HG03066 (cell line): Measurements from ENCODE around the gene AAMP.
"Not testable (repeated sequence)": the region's sequence is repeated elsewhere in the genome, so short reads cannot be mapped to it uniquely, and the experiment has no call there.

Experiments
- ATAC-seq: cut with Tn5 transposase; IDR thresholded peaks from one replicate; pipeline ENCODE4 v1.9.1; 2021; ENCODE audit warnings: low read depth; ENCODE audit not compliant: unreplicated experiment

Gene AAMP, protein sequence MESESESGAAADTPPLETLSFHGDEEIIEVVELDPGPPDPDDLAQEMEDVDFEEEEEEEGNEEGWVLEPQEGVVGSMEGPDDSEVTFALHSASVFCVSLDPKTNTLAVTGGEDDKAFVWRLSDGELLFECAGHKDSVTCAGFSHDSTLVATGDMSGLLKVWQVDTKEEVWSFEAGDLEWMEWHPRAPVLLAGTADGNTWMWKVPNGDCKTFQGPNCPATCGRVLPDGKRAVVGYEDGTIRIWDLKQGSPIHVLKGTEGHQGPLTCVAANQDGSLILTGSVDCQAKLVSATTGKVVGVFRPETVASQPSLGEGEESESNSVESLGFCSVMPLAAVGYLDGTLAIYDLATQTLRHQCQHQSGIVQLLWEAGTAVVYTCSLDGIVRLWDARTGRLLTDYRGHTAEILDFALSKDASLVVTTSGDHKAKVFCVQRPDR

DNA sequence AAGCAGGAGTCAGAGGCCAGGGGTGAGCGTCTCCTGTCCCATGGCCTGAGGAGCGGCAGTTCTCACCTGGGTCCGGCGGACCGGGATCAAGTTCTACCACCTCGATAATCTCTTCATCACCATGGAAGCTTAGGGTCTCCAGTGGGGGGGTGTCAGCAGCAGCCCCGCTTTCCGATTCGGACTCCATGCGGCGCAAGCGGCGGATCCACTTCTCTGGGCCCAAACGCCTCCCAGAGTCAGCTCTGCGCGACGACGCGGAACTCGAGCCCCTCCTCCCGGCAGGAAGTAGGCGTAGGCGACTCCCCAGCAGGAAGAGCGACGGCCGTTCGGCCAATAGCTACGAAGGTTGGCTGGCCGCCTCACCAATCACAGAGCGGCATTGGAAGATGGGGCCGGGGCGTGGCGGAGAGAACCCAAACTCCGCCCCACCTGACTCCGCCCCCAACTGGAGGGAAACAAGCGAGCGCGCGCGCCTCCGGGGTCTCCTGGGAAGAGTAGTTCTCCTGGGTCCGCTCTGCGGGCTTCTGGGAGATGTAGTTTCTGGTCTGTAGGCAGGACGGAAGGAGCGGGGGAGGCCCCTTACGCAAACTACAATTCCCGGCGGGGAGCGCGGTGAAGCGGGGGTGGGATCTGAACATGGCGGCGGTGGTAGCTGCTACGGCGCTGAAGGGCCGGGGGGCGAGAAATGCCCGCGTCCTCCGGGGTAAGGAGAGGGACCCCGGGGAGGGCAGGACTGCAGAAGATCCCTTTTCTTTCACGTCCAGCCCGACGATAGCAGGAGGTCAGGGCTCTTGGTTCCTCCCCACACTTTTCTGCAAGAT is at the start of gene AAMP, which contains the start of gene PNKD:
Gene AAMP (minus strand): TSS at position 238 of the 821 bp plus-strand sequence. CDS start 51 bp downstream, at position 187.
Gene PNKD (plus strand): TSS at position 620 of the 821 bp plus-strand sequence. CDS start 17 bp downstream, at position 637.
- peak; percentile 87 for ATAC-seq

DNA sequence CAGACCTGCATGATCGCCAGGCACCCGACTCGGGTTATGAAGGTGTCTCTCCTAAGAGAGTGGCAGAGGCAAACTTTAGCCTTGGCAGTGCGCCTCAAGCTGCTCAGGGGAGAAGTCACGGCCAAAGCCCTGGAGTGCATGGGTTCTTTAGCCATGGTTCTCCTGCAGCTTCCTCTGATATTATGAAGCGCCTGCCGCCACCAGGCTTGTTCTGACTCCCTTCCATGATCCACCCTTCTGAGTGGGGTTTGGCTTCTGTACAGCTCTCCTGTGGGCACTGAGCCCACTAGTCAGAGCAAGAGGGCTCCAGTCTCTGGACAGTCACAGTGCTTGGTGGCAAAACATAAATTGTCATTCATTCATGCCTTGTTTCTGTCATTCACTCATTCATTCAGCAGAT is 48.3 kb upstream of the AAMP start:
- ATAC-seq: no peak

DNA sequence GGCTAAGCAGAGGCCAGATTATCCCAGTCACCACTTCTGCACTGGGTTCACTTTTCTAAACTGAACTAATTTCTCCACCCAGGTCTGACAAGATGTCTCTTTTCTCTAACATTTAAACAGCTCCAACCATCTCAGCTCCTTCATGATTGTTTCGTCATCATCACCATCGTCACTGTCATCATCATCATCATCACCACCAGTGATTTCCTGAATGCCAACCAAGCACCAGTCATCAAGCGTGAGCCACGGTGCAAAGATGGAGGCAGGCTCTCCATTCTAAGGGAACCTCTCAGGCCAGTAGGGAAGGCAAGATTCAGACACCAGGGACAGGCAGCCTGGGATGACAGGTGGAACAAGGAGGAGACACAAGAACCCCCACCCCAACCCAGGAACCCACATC is 47.9 kb upstream of the AAMP start:
- no peak for ATAC-seq

DNA sequence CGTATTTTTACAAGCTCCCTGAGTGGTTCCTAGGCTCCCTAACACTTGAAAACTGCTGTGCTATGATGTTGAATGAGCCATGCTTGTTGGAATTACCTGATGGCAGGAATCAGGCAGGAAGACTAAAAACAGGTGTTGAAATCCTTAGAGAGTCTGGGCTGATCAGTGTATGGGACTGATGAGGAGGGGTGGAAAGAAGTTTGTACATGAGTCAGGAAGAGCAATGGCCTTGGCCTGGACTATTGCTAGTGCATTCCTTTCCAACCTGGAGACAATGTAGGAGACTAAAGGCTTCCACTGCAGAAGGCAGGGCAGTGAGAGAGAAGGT is 47.3 kb upstream of the AAMP start:
- no peak for ATAC-seq

DNA sequence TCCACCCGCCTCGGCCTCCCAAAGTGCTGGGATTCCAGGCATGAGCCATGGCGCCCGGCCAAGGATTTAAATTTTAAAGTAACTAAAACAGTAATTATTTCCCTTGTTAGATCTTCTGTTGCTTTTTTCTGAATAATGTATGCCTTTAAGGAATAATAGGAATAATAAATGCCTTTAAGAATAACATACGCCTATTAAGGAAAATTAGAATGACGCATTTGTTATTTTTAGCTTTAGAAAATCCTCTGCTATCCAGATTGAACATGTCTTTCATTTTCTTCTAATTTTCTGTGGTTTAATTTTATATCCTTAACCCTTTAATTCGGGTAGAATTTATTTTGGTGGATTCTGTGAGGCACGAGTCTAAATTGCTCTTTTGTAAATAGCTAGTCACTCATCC is 45.5 kb upstream of the AAMP start:
- no peak for ATAC-seq

DNA sequence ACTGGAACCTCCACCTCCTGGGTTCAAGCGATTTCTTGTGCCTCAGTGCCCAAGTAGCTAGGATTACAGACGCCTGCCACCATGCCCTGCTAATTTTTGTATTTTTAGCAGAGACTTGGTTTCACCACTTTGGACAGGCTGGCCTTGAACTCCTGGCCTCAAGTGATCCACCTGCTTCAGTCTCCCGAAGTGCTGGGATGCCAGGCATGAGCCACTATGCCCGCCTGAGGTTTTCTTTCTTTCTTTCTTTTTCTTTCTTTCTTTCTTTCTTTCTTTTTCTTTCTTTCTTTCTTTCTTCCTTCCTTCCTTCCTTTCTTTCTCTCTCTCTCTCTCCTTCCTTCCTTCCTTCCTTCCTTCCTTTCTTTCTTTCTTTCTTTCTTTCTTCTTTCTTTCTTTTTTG is 44.8 kb upstream of the AAMP start:
- not testable (repeated sequence) for ATAC-seq

DNA sequence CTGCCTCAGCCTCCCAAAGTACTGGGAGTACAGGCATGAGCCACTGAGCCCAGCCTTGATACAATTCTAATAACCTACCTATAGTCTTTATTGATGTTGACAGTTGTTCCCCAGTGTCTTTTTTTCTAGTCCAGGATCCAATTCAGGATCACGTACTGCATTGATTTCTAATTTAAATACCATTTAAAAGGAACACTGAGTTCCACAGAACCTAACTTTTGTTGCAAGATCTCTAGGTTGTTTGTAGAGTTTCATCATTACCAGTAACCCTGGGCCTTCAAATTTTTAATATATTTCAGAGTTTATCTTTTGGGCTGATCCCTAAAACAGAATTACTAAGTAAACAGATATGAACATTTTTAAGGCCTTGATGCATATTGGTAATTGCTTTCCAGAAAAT is 43.4 kb upstream of the AAMP start:
- no peak for ATAC-seq

DNA sequence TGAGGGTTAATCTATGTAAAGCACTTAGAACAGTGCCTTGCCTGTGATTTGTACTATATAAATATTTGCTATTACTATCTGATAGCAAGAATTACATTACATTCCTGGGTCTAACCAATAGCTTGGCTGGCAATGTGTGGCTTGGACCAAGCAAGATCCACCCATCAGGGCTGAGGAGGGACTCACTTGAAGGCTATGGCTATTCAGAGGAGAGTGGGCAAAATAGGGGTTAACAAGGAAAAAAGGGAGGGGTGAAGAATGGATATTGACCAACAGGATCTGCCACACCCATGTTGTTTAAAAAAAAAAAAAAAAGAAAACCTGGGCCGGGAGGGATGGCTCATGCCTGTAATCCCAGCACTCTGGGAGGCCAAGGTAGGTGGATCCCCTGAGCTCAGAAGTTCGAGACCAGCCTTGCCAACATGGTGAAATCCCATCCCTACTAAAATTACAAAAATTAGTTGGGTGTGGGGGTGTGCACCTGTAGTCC is 42.4 kb upstream of the AAMP start:
- ATAC-seq: no peak

DNA sequence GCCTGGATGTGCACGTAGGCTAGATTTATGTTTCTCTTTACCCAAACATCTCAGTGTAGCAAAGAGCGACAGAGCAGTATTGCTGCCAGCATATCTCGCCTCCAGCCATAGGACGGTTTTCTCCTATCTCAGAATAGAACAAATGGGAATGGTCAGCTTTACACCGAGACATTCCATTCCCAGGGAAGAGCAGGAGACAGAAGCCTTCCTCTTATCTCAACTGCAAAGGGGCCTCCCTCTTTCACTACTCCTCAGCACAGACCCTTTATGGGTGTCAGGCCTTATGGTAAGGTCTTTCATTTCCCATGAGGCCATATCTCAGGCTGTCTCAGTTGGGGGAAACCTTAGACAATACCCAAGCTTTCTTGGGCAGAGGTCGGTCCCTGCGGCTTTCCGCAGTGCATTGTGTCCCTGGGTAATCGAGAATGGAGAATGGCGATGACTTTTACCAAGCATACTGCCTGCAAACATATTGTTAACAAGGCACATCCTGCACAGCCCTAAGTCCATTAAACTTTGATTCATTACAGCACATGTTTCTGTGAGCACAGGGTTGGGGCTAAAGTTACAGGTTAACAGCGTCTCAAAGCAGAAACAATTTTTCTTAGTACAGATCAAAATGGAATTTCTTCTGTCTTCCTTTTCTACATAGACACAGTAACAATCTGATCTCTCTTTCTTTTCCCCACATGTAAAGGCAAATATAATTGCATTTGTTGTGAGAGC is 41.8 kb upstream of the AAMP start:
- ATAC-seq: not testable (repeated sequence)

DNA sequence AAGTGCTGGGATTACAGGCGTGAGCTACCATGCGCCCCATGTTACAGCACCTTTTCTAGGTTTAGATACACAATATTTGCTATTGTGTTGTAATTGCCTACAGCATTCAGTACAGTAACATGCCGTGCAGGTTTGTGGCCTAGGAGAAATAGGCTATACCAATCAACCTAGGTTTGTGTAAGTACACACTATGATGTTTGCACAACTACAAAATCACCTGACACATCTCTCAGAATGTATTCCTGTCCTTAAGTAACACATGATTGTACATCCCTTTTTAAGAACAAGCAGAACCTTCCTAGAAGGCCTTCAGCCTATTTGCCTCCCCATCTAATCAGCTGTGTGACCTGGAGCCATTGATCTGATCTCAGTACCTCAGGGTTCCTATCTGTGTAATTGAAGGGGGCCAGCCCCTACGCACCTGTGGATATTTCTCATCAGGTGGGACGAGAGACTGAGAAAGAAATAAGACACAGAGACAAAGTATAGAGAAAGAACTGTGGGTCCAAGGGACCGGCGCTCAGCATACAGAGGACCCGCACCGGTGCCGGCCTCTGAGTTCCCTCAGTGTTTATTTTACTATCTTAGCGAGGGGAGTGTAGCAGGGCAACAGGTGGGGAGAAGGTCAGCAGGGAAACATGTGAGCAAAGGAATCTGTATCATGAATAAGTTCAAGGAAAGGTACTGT is 41.1 kb upstream of the AAMP start:
- no peak for ATAC-seq

DNA sequence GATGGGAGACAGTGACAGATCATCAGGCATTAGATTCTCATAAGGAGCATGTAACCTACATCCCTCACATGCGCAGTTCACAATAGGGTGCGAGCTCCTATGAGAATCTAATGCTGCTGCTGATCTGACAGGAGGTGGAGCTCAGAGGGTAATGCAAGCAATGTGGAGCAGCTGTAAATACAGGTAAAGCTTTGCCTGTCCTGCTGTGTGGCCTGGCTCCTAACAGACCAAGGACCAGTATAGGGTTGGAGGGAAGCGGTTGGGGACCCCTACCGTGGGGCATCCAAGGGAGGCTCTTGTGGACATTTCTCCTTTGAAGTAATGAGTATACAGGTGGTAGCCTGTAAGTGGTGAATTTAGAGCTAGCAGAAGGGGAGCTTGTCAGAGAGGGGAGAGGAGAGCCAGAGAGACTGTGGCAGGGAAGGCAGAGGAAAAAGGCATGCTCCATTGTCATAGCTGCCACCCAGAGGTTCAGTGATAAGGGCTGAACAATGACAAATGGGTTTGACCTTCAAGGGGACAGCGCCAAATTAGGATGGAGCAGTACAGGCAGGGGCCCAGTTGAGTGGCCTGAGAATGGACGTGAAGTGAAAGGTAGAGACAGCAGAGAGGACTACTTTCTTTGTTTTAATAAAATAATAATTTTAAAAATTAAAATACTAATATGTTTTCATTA is 37.6 kb upstream of the AAMP start:
- ATAC-seq: no peak

DNA sequence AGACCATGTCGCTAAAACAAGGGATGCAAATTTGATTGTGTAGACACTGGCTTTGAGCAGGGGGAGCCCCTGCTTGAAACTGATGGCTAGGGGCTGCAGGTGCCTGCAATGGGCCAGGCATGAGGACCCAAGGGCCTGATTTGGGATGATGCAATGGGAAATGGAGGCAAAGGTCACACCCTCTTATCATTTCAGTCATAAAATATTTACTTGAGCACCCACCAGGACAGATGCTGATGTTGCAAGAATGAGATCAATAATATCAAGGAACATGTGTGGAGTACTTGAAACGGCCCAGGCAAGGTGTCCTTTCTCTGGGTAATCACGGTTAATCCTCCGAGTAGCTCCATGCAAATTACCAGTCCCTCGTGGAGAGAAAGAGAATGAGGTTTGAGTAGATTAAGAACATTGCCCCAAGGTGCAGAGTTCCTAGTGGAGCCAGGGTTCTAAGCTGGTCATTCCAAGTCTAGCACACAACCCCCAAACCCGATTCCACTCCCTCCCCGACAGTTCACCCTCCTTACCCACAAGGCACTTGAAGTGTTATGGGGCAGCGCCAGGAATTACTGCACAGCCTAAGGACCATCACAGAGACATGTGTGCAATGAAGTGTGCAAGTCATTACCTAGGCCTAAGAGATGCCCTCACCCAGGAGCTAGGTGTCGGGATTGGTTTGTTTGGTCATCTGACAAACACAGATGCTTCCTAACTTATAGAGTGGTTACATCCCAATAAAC is 36.4 kb upstream of the AAMP start:
- no peak for ATAC-seq

DNA sequence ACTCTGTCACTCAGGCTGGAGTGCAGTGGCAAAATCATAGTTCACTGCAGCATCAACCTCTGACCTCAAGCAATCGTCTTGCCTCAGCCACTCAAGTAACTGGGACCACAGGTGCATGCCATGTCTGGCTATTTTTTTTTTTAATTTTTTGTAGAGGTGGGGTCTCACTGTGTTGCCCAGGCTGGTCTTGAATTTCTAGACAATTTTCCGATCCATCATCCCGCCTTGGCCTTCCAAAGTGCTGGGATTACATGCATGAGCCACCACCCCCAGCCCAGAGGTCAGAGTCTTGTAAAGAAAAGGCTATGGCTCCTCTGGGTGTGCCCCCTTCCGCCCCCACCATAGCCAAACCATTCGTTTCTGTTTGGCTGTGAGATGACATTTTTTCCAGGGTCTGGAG is 35.4 kb upstream of the AAMP start:
- no peak for ATAC-seq

DNA sequence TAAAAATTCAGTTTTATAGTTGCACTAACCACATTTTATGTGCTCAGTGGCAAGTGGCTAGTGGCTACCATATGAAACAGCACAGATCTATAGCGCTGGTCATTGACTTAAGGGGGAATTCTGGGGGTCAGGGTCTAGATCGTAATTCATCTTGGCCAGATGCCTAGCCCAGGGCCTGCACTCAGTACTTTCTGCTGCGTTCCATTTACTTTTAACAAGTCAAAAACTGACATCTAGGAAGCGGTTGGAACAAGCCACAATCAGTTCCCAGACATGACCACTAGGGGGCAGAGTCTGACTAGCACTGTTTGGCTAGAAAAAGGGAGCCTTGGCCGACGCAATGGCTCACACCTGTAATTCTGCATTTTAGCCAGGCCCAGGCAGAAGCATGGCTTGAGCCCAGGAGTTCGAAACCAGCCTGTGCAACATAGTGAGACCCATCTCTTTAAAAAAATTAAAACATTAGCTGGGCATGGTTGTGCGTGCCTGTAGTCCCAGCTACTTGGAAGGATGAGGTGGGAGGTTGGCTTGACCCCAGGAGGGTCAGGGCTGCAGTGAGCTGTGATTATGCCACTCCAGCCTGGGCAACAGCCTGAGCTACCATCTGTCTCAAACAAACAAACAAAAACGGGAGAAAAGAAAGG is 31.4 kb upstream of the AAMP start:
- ATAC-seq: peak; percentile 60

DNA sequence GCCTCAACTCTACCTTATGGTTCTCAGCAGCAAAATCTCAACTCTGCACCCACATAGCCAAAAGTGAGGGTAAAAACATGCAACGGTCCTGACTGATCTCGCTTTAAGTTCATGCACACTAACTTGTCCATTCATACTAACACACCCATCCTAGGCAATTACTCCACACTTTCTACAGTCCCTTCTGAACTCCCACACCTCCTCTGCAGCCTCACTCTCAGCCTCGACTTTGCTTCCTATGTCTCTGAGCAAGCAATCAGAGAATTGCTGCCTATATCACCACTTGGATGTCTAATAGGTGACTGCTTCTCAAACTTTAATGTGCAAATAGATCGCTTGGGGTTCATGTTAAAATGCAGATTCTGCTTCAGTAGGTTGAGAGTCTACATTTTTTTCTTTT is 30.2 kb upstream of the AAMP start:
- ATAC-seq: no peak

DNA sequence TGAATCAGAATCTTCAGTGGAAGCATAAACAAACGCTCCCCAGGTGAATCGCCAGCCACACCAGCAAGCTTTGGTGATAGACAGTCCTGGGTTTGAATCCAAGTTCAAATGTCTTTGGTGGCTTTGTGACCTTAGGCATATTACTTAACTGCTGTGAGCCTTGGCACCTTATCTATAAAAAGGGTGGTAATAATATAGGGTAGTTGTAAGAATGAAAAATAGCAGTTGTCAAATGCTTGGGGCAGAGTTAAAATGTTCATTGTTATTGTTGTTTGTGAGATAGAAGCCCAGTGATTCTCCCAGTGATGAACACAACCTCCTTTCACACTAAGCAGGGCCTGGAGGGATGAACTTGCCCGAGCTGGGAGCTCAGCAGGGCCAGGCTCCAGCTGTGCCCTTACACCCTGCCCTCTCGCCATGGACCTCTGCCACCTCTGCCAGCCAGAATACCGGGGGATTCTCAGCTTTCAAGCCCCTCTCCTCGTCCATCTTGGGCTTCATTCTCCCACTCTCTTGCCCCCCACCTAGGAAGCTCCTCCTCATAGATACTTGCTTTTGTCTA is 28.5 kb upstream of the AAMP start:
- ATAC-seq: no peak

DNA sequence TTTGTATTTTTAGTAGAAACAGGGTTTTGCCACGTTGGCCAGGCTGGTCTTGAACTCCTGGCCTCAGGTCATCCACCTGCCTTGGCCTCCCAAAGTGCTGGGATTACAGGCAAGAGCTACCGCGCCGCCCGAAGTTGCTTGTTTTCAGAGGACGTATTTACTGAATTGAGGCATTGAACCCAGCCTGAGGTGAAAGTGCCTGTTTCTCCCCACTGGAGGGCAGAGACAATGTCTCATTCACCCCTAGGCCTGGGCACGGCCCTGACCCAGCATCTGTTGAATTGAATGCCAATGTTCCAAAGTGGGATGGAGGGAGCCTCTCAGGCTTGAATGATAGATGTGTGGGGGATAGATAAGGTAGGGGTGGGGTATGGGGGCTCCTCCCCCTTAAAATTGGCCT is 26.9 kb upstream of the AAMP start:
- ATAC-seq: no peak

DNA sequence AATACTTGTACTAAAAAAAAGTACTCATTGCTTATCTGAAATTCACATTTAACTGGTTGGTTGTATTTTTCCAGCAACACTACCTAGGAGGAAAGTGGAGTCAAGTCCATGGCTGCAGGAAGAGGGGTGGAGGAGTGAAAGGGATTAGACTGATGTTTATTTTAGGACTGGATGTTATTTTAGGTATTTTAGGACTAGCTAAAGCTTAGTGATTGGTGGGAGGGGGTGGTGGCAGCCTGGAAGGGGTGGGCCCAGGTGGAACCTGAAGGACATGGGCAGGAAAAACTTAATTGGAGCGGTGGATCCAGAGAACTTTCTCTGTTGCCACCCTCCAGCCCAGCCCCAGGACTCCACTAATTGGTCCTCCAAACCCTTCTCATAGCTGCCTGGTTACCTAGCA is 26.3 kb upstream of the AAMP start:
- no peak for ATAC-seq
